ENCODE results near the gene STOX2.

DNA sequence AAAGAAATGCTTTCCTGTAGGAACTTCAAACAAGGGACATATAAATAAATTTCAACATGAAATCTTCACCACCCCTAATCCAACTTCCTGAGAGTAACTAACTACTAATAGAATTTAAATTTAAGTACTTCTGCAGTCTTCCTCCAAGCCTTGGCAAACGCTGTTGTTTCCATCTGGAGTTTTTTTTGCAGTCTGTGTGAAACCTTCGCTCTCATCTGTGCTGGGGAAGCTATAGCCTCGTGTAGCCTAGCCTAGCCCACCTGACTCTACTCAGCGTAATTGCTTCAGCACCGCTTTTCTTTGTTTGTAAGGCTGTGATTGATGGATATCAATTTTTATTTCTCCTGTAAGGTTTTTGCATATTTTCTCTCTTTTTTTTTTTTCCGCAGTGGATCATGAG lies 30.9 kb downstream of the STOX2 start:
- TF ChIP-seq EGR1 (IDR thresholded peaks at IDR 0.05) = no peak
- TF ChIP-seq ZBTB7A (IDR thresholded peaks at IDR 0.05; ENCODE audit: low read depth) = no peak
- TF ChIP-seq, protein P1, sequence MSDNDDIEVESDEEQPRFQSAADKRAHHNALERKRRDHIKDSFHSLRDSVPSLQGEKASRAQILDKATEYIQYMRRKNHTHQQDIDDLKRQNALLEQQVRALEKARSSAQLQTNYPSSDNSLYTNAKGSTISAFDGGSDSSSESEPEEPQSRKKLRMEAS (IDR thresholded peaks at IDR 0.05) = no peak
- TF ChIP-seq TCF12 (IDR thresholded peaks at IDR 0.05; ENCODE audit: low read depth) = no peak

Data from Ishikawa (cell line).